ENCODE data around the gene CRTAC1.

Gene CRTAC1

GRCh38 chr10:98030093-98030821, at the start of gene CRTAC1:
Gene CRTAC1, minus strand, starts transcription at chr10:98030621. Its CDS starts 149 bp downstream, at chr10:98030472.
- no peak for DNase-seq

- DNase-seq = no peak
These were observed 48.4 kb upstream of the CRTAC1 start for GRCh38 chr10:98078774-98079173.

- no peak for DNase-seq
These were observed 46.8 kb upstream of the CRTAC1 start for GRCh38 chr10:98077223-98077622.

- DNase-seq = no peak
These were observed 45.7 kb upstream of the CRTAC1 start for GRCh38 chr10:98076086-98076485.

GRCh38 chr10:98074315-98074911, 44.0 kb upstream of the CRTAC1 start:
- DNase-seq = no peak

- DNase-seq = no peak
These were observed 36.7 kb upstream of the CRTAC1 start for GRCh38 chr10:98067165-98067564.

GRCh38 chr10:98063740-98064027, 33.3 kb upstream of the CRTAC1 start:
- DNase-seq = no peak

GRCh38 chr10:98062424-98062823, 32.0 kb upstream of the CRTAC1 start:
- no peak for DNase-seq

GRCh38 chr10:98060079-98060478, 29.7 kb upstream of the CRTAC1 start:
- DNase-seq = no peak

- no peak for DNase-seq
These were observed 27.9 kb upstream of the CRTAC1 start for GRCh38 chr10:98058295-98058694.

- no peak for DNase-seq
These were observed 25.6 kb upstream of the CRTAC1 start for GRCh38 chr10:98055841-98056516.

GRCh38 chr10:98047009-98047741, 16.8 kb upstream of the CRTAC1 start:
- no peak for DNase-seq

- no peak for DNase-seq
These were observed 15.5 kb upstream of the CRTAC1 start for GRCh38 chr10:98045785-98046389.

- DNase-seq = peak; percentile 15
These were observed 11.1 kb upstream of the CRTAC1 start for GRCh38 chr10:98041352-98042043.

GRCh38 chr10:98039690-98040381, 9.4 kb upstream of the CRTAC1 start:
- no peak for DNase-seq

- no peak for DNase-seq
These were observed 7.9 kb upstream of the CRTAC1 start for GRCh38 chr10:98038288-98038687.

GRCh38 chr10:98035599-98035998, 5.2 kb upstream of the CRTAC1 start:
- DNase-seq = no peak

GRCh38 chr10:98033515-98033914, 3.1 kb upstream of the CRTAC1 start:
- DNase-seq = no peak

GRCh38 chr10:98031440-98031839, 1.0 kb upstream of the CRTAC1 start:
- DNase-seq = no peak

GRCh38 chr10:98030991-98031431, 590 bp upstream of the CRTAC1 start:
- no peak for DNase-seq

- DNase-seq = no peak
These were observed 1.0 kb downstream of the CRTAC1 start for GRCh38 chr10:98029149-98030092.

All from GOT3 (cell line).